Measurements from ENCODE around the gene SPTBN5. TPM values are rescaled to one million over a fixed set of nuclear protein-coding genes. Genes with fewer than 3 reads are reported as not detected.

Gene SPTBN5
- total and polyA plus RNA-seq, 10 of the 15 experiments (the other 5 are each of a cell fraction or from before 2014, with no cell fraction given), result under 0.01 to 0.18 (median 0.04) TPM; not detected in 4

DNA sequence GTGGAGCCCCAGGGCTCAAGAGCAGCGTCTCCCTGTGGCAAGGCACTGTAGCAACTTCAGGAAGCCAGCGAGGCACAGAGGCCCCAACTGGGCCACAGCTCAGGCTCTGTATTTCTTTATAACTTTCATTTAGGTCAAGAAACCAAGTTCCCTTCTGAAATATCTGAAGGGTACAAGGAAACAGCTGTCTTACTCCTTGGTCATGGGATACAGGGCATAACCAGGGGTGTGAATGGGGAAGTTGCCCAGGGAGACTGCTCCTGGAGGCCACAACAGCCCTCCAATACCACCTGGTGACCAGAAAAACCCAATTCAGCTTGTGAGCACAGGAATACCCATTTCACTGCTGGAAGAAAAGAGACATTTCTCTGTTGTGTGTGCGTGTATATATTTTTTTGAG, 13.3 kb upstream of the SPTBN5 start:
- Histone ChIP-seq H3K79me2 (ENCODE audit: control insufficient read depth, insufficient read depth, low read length) (peaks cover 2% of the 10 kb centered on the region), H3K27ac (ENCODE audit: control insufficient read depth, insufficient read depth) (no peak overlapping the region), H3K4me2 (ENCODE audit: control insufficient read depth, insufficient read depth) (no peak overlapping the region), H3K4me1 (ENCODE audit: control insufficient read depth, insufficient read depth, low read length) (no peaks in the 10 kb centered on the region), H3K9ac (ENCODE audit: control insufficient read depth, insufficient read depth, low read length) (no peak overlapping the region), H4K20me1 (ENCODE audit: control insufficient read depth, insufficient read depth) (no peaks in the 10 kb centered on the region; the same call in 1 of the 2 replicates), H3K27me3 (replicated peaks in 1 of 2; ENCODE audit: control insufficient read depth in 2 of 2, insufficient read depth in 2 of 2, low read length in 1 of 2) (no peaks in the 10 kb centered on the region), H3K4me3 (no peak overlapping the region), H3K36me3 (ENCODE audit: control insufficient read depth in 2 of 2, insufficient read depth in 2 of 2, low read length in 1 of 2) (peaks cover 41 to 53% of the 10 kb centered on the region in 2 experiments), H2AFZ (ENCODE audit: control insufficient read depth, low read depth, low read length) (no peak overlapping the region), H3K9me3 (replicated peaks; ENCODE audit: control insufficient read depth, insufficient read depth, low read length) (no peaks in the 10 kb centered on the region; the same call in 2 of the 3 replicates)
- in situ Hi-C loops (cut with MboI), result no loop called here
- DNase-seq (ENCODE audit: low read depth, low spot score) (no peak), ATAC-seq (no peak), FAIRE-seq (no peak)
- BruUV-seq (replicated peaks), result no TSS peak
- TF ChIP-seq FOS (IDR thresholded peaks at IDR 0.05; ENCODE audit: borderline replicate concordance, extremely low read depth, insufficient read length) (no peak), CBX3 (IDR thresholded peaks at IDR 0.05; ENCODE audit: borderline replicate concordance, low read depth) (no peak), POLR2AphosphoS5 (IDR thresholded peaks at IDR 0.05; ENCODE audit: low read length) (no peak), ESRRA (IDR thresholded peaks at IDR 0.05; ENCODE audit: low read length) (no peak), CEBPB (IDR thresholded peaks at IDR 0.05; ENCODE audit: borderline replicate concordance in 1 of 2, low read depth in 2 of 2, low read length in 2 of 2) (no peak), NBN (IDR thresholded peaks at IDR 0.05) (no peak), SREBF1 (IDR thresholded peaks at IDR 0.05; ENCODE audit: low read length) (no peak), ZNF622 (IDR thresholded peaks at IDR 0.05) (no peak), STAT3 (IDR thresholded peaks at IDR 0.05; ENCODE audit: low read depth, low read length) (no peak), BRCA1 (IDR thresholded peaks at IDR 0.05; ENCODE audit: low read depth, low read length) (no peak), NRF1 (conservative IDR thresholded peaks at IDR 0.05; ENCODE audit: low read depth, low read length) (no peak), RCOR1 (conservative IDR thresholded peaks at IDR 0.05; ENCODE audit: low read depth, low read length) (no peak), FOXK2 (IDR thresholded peaks at IDR 0.05) (no peak), RELA (IDR thresholded peaks at IDR 0.05; ENCODE audit: borderline replicate concordance, partially characterized antibody) (no peak)
- TF ChIP-seq, protein P1, sequence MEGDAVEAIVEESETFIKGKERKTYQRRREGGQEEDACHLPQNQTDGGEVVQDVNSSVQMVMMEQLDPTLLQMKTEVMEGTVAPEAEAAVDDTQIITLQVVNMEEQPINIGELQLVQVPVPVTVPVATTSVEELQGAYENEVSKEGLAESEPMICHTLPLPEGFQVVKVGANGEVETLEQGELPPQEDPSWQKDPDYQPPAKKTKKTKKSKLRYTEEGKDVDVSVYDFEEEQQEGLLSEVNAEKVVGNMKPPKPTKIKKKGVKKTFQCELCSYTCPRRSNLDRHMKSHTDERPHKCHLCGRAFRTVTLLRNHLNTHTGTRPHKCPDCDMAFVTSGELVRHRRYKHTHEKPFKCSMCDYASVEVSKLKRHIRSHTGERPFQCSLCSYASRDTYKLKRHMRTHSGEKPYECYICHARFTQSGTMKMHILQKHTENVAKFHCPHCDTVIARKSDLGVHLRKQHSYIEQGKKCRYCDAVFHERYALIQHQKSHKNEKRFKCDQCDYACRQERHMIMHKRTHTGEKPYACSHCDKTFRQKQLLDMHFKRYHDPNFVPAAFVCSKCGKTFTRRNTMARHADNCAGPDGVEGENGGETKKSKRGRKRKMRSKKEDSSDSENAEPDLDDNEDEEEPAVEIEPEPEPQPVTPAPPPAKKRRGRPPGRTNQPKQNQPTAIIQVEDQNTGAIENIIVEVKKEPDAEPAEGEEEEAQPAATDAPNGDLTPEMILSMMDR (IDR thresholded peaks at IDR 0.05 in 2 of 3, conservative IDR thresholded peaks at IDR 0.05 in 1 of 3; ENCODE audit: control insufficient read depth in 2 of 3, extremely low read depth in 1 of 3, insufficient read depth in 1 of 3, low read depth in 3 of 3, low read length in 3 of 3), result no peak
- TF ChIP-seq, protein P2, sequence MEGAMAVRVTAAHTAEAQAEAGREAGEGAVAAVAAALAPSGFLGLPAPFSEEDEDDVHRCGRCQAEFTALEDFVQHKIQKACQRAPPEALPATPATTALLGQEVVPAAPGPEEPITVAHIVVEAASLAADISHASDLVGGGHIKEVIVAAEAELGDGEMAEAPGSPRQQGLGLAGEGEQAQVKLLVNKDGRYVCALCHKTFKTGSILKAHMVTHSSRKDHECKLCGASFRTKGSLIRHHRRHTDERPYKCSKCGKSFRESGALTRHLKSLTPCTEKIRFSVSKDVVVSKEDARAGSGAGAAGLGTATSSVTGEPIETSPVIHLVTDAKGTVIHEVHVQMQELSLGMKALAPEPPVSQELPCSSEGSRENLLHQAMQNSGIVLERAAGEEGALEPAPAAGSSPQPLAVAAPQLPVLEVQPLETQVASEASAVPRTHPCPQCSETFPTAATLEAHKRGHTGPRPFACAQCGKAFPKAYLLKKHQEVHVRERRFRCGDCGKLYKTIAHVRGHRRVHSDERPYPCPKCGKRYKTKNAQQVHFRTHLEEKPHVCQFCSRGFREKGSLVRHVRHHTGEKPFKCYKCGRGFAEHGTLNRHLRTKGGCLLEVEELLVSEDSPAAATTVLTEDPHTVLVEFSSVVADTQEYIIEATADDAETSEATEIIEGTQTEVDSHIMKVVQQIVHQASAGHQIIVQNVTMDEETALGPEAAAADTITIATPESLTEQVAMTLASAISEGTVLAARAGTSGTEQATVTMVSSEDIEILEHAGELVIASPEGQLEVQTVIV (IDR thresholded peaks at IDR 0.05; ENCODE audit: borderline replicate concordance, partially characterized antibody), result no peak
- TF ChIP-seq, protein P3, sequence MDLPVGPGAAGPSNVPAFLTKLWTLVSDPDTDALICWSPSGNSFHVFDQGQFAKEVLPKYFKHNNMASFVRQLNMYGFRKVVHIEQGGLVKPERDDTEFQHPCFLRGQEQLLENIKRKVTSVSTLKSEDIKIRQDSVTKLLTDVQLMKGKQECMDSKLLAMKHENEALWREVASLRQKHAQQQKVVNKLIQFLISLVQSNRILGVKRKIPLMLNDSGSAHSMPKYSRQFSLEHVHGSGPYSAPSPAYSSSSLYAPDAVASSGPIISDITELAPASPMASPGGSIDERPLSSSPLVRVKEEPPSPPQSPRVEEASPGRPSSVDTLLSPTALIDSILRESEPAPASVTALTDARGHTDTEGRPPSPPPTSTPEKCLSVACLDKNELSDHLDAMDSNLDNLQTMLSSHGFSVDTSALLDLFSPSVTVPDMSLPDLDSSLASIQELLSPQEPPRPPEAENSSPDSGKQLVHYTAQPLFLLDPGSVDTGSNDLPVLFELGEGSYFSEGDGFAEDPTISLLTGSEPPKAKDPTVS (IDR thresholded peaks at IDR 0.05; ENCODE audit: low read depth, low read length), result no peak
- intact Hi-C loops (cut with micrococcal nuclease; ENCODE audit: unreplicated experiment), result no loop called here
- ChIA-PET SMC1A (ENCODE audit: uncharacterized antibody, unreplicated experiment) (interaction anchor here (0.6 kb wide), 1 partner anchor 548 kb away, joined by 6 read pairs; no protein-coding TSS in a partner anchor), POLR2A (interaction anchor here (0.6 kb wide), 1 partner anchor 85 kb away, joined by 3 read pairs; no protein-coding TSS in a partner anchor), RAD21 (ENCODE audit: unreplicated experiment) (no interaction called here), CTCF (interaction anchor here (1.0 to 2.9 kb wide), 3 partner anchors 9 to 304 kb away, joined by 3 to 16 read pairs (median 6); partner anchors contain the start of gene MAPKBP1)
- 77% methylated on average over 3 of the region's 3 CpGs for WGBS (ENCODE audit: insufficient coverage, insufficient replicate concordance, low lambda C conversion rate, missing lambda C conversion rate)

Measured in GM12878 (cell line).